GM11168 (cell line): Measurements from ENCODE around the gene JOSD2.

Experiments used
- in situ Hi-C: fragments of 300-500 bp; cut with MboI; formaldehyde crosslinking; loops from one replicate; pipeline ENCODE4 v1.12.0; 2022; ENCODE audit warnings: low sequenced_read_pairs; ENCODE audit not compliant: unreplicated experiment

JOSD2 gene

GRCh38 chr19:50511069-50511822, at the start of gene JOSD2:
Gene JOSD2 (minus strand): TSS chr19:50511191. CDS start chr19:50510431, 760 bp downstream.
- in situ Hi-C loops: no loop called here

GRCh38 chr19:50559636-50560035, 48.6 kb upstream of the JOSD2 start:
- in situ Hi-C loops: no loop called here

- in situ Hi-C loops: no loop called here
These were observed 47.5 kb upstream of the JOSD2 start for GRCh38 chr19:50558449-50558848.

- in situ Hi-C loops: no loop called here
These were observed 47.0 kb upstream of the JOSD2 start for GRCh38 chr19:50558039-50558438.

- in situ Hi-C loops: no loop called here
These were observed 46.1 kb upstream of the JOSD2 start for GRCh38 chr19:50557009-50557613.

GRCh38 chr19:50556282-50557008, 45.5 kb upstream of the JOSD2 start:
- in situ Hi-C loops: no loop called here

GRCh38 chr19:50555450-50556281, 44.7 kb upstream of the JOSD2 start:
- in situ Hi-C loops: no loop called here

- in situ Hi-C loops: no loop called here
These were observed 44.0 kb upstream of the JOSD2 start for GRCh38 chr19:50555033-50555432.

GRCh38 chr19:50554212-50554611, 43.2 kb upstream of the JOSD2 start:
- in situ Hi-C loops: no loop called here

- in situ Hi-C loops: no loop called here
These were observed 42.2 kb upstream of the JOSD2 start for GRCh38 chr19:50553134-50553703.

GRCh38 chr19:50552540-50552939, 41.5 kb upstream of the JOSD2 start:
- in situ Hi-C loops: no loop called here

- in situ Hi-C loops: no loop called here
These were observed 40.8 kb upstream of the JOSD2 start for GRCh38 chr19:50551715-50552187.

GRCh38 chr19:50551034-50551714, 40.2 kb upstream of the JOSD2 start:
- in situ Hi-C loops: no loop called here

- in situ Hi-C loops: no loop called here
These were observed 39.6 kb upstream of the JOSD2 start for GRCh38 chr19:50550594-50550966.

- in situ Hi-C loops: no loop called here
These were observed 39.1 kb upstream of the JOSD2 start for GRCh38 chr19:50549927-50550593.

- in situ Hi-C loops: no loop called here
These were observed 38.3 kb upstream of the JOSD2 start for GRCh38 chr19:50549059-50549926.

- in situ Hi-C loops: no loop called here
These were observed 37.4 kb upstream of the JOSD2 start for GRCh38 chr19:50548191-50549058.
